NB4 (cell line): ENCODE results near the gene EP300.

Experiments used
- CTCF ChIP-seq: IDR thresholded peaks from one replicate; pipeline ENCODE4 v1.5.1; 2012; ENCODE audit warnings: low read depth, low read length
- MAX ChIP-seq: IDR thresholded peaks from 2 replicates; pipeline ENCODE4 v1.6.1; 2011; ENCODE audit warnings: low read depth, low read length
- MYC ChIP-seq: IDR thresholded peaks from 2 replicates; pipeline ENCODE4 v1.6.1; 2011; ENCODE audit warnings: low read depth, low read length
- POLR2A ChIP-seq: IDR thresholded peaks from 2 replicates; pipeline ENCODE4 v1.6.1; 2011; ENCODE audit warnings: mild to moderate bottlenecking; ENCODE audit not compliant: insufficient read length; ENCODE audit errors: extremely low read depth

GRCh38 chr22:41091132-41092022 lies 1.0 kb upstream of the EP300 start:
- TF ChIP-seq CTCF (no peak), MAX (no peak), POLR2A (peak; percentile 52), MYC (no peak; the same call in 1 of the 2 replicates)
